Left lobe of liver (tissue), 2 donors: ENCODE measurements around the gene ZNF628. TPM values are rescaled to one million over a fixed set of nuclear protein-coding genes. Genes with fewer than 3 reads are reported as not detected.

Experiments
- ATAC-seq: fragments of 200-7000 bp; cut with Tn5 transposase; one replicate; pipeline ENCODE4 v1.9.1; 2020; ENCODE audit warnings: mild to moderate bottlenecking, moderate library complexity
- DNase-seq: peaks from one replicate; pipeline ENCODE4 v3.0.0-alpha.2; 2020; ENCODE audit warnings: low spot score
- total RNA-seq: library from RNA; stranded (reverse); gene quantifications from one replicate; pipeline ENCODE4 v1.2.1, GENCODE V29; 2021
- donor health status: DM: no; HTN: no; CAD: no; lungs with moderate emphysema.
- donor health status: DM: no; HTN: yes; CAD: no.

ZNF628 gene
- total RNA-seq, 1 donor from 2014 or later, result 5.3 TPM

- no peak for DNase-seq
- no peak for ATAC-seq
These were observed 51.0 kb downstream of the ZNF628 start for GRCh38 chr19:55527197-55528029.

DNA sequence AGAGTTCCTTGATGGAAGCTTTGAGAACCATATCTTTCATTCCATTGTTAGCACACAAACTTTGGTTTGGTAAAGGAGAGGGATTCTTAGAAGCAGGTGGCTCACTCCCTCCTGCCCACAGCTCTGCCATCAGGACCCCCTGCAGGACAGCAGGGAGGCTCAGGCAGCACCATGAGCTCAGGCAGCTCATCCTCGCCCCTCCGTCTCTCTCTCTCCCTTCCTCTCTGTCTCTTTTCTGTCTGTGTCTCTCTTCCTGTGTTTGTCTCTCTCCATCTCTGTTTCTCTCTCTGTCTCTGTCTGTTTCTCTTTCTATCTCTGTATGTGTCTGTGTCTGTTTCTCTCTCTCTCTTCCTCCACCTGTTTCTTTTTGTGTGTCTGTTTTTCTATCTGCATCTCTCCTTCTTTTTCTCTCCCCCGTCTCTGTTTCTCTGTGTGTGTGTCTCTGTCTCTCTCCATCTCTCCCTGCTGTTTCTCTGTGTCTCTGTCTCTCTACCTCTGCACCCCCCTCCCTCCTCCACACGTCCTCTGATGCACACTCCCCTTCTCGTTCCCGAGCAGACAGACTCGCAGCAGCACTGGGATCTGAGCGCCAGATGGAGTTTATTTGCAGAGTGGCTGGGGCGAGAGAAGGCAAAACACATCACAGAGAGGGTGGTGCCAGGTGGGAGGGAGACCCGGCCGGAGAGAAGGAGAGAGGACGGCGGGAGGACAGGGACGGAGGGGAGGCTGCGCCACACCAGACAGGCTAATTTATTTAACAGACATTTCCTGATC lies 51.8 kb downstream of the ZNF628 start:
- ATAC-seq (no peak), DNase-seq (no peak)

DNA sequence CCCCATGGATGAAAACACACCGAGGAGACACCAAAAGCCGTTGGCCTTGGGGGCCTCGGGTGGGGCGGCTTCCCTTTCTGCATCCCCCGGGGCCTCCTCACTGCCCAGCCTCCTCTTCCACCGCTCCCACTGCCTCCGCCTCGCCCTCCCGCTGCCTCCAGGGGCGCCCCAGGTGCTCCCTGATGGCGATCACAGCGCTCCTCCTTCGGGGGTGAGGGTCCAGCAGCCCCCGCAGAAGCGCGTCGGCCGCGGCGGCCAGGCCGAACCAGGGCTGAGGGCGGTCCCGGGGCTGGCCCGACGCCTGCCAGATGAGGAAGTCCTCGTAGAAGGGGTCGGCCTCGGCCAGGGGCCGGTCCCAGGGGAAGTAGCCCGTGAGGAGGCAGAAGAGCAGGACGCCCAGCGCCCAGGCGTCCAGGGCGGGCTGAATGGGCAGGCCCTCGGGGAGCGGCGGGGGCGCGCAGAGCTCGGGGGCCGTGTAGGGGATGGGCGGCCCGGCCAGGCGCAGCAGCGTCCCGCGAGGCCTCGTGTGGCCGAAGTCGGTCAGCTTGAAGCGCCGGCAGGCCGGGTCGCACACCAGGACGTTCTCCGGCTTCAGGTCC lies 53.3 kb downstream of the ZNF628 start:
- DNase-seq, result no peak
- ATAC-seq, result no peak

DNA sequence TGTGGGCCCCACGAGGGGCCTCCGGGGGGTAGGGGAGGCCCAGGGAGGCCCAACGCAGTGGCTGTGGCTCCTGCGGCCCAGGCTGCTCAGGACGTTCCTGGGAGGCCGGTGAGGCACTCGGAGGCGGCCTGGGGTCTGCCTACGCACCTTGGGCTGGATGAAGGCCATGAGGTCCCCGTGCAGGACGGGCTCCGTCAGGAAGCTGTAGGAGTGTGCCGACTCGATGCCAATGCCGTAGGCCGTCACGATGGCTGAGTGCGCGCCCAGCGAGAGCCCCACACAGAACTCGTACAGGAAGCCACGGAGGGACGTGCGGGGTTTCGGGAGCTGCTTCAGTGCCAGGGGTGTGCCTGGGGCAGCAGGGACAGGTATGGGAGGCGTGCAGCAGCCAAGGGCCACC lies 54.6 kb downstream of the ZNF628 start:
- no peak for DNase-seq
- ATAC-seq, result no peak

Other genes with a start within 250 kb of the ZNF628 start
- 15.5 TPM for gene TMEM86B, start 247.9 kb upstream of the ZNF628 start, total RNA-seq
- gene PPP6R1, start 217.6 kb upstream of the ZNF628 start, total RNA-seq, result 30.3 TPM
- gene HSPBP1, start 196.5 kb upstream of the ZNF628 start, total RNA-seq, result 15.7 TPM
- gene BRSK1, start 192.6 kb upstream of the ZNF628 start, total RNA-seq, result 0.55 TPM
- gene TMEM150B, start 151.3 kb upstream of the ZNF628 start, total RNA-seq, result 1.2 TPM
- gene KMT5C, start 136.7 kb upstream of the ZNF628 start, total RNA-seq, result 4.5 TPM
- not detected for gene COX6B2, start 121.9 kb upstream of the ZNF628 start, total RNA-seq
- gene GARIN5B, start 113.4 kb upstream of the ZNF628 start, total RNA-seq, result not detected
- gene IL11, start 106.2 kb upstream of the ZNF628 start, total RNA-seq, result not detected
- gene TMEM190, start 99.8 kb upstream of the ZNF628 start, total RNA-seq, result not detected
- 26.6 TPM for gene TMEM238, start 92.3 kb upstream of the ZNF628 start, total RNA-seq
- 515 TPM for gene RPL28, start 90.7 kb upstream of the ZNF628 start, total RNA-seq
- gene UBE2S, start 68.8 kb upstream of the ZNF628 start, total RNA-seq, result 5.6 TPM
- gene SHISA7, start 33.3 kb upstream of the ZNF628 start, total RNA-seq, result not detected
- gene ISOC2, start 15.0 kb upstream of the ZNF628 start, total RNA-seq, result 105 TPM
- gene C19orf85, start 11.9 kb upstream of the ZNF628 start, total RNA-seq, result not detected
- gene NAT14, start 8.6 kb downstream of the ZNF628 start, total RNA-seq, result 4.6 TPM
- gene SSC5D, start 11.8 kb downstream of the ZNF628 start, total RNA-seq, result 0.81 TPM
- gene SBK2, start 60.5 kb downstream of the ZNF628 start, total RNA-seq, result not detected
- not detected for gene SBK3, start 68.9 kb downstream of the ZNF628 start, total RNA-seq
- 4.5 TPM for gene ZNF579, start 104.2 kb downstream of the ZNF628 start, total RNA-seq
- gene FIZ1, start 122.9 kb downstream of the ZNF628 start, total RNA-seq, result 6.7 TPM
- gene ZNF524, start 123.7 kb downstream of the ZNF628 start, total RNA-seq, result 13.2 TPM
- gene ZNF865, start 129.0 kb downstream of the ZNF628 start, total RNA-seq, result 8.1 TPM
- 5.3 TPM for gene ZNF784, start 147.9 kb downstream of the ZNF628 start, total RNA-seq
- gene ZNF580, start 164.4 kb downstream of the ZNF628 start, total RNA-seq, result 7.5 TPM
- gene ZNF581, start 167.0 kb downstream of the ZNF628 start, total RNA-seq, result 6.1 TPM
- gene CCDC106, start 171.6 kb downstream of the ZNF628 start, total RNA-seq, result 13.5 TPM
- 61.7 TPM for gene U2AF2, start 178.4 kb downstream of the ZNF628 start, total RNA-seq
- gene EPN1, start 198.6 kb downstream of the ZNF628 start, total RNA-seq, result 148 TPM